A549 treated with RU486 at 1 μM for 4 hours (cell line): Measurements from ENCODE around the gene TRIP12. TPM values are rescaled to one million over a fixed set of nuclear protein-coding genes. Genes with fewer than 3 reads are reported as not detected.

Experiments
- total RNA-seq: library from RNA; stranded (reverse); fragments of 200-300 nt; extraction: Qiagen RNA extraction; gene quantifications from 5 replicates; pipeline ENCODE4 v1.2.3, GENCODE V29; 2022; ENCODE audit warnings: low read depth

Gene TRIP12
- total RNA-seq, result 87.1 to 126 TPM (median 89.4 TPM) in 5 replicates

DNA sequence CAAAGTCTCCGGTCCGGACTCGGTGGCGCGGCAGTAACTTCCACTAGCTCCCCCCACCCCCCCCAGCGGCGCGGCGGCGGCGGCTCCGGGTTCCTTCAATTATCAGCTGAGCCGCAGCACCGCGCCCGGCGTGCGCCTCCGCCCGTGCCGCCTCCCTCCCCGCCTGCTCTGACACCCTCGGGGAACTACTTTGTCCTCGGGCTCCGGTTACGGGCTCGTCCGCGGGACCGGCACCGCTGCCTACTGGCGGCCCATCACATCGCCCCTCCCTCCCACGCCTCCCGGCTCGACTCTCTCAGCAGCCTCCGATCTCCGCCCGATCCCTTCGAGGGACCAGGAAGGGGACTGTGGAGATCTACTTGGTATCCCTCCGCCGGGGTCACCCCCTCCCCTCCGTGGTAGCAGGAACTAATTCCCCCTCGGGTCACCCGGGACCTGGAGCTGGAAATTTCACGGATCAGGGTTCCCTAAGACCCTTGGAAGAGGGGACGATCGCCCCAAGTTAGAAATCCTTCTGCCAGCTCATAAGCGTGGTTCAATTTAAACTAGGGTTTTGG, at the start of gene TRIP12:
TRIP12 (minus strand) TSS at position 118 of the 557 bp plus-strand sequence. CDS start 41,930 bp downstream, outside the sequence.

GRCh38 chr2:229922449-229923386, 909 bp upstream of the TRIP12 start, which contains the start of gene FBXO36:
Gene FBXO36, plus strand, starts transcription at chr2:229922503. Its CDS starts 11 bp downstream, at chr2:229922514.

DNA sequence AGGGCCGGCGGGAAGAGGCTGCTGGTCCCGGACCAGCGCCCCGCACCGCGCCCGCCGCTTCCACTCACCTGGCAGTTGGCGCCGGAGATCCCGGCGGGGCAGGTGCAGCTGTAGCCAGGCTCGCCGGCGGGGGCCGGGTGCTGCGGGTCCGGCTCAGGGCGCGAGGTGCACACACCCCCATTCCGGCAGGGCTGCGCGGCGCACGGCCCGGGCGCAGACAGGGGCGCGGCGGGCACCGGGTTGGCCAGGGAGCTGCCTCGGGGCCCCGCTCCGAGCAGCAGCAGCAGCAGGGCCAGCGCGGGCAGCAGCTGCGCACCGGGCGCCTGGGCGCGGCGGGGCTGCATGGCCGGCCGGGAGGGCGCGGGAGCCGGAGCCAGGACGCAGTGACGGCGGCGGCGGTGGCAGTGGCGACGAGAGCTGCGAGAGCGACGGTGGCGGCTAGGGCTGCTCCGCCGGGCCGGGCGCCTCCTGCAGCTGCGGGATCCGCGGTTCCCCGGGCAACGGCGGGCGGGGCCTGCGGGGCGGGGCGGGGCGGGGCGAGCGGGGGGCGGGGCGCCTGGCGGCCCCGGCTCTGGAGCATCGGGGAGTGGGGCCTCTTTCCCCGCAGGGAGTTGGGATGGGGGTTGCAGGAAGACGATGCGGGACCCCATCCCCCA, 207.6 kb downstream of the TRIP12 start, which contains the start of gene DNER:
DNER (minus strand) TSS at position 476 of the 656 bp plus-strand sequence; CDS start at position 344, 132 bp downstream.

Other genes with a start within 250 kb of the TRIP12 start
- 3.3 to 7.7 TPM (median 5.6 TPM) in 5 replicates for gene DNER, start 207.5 kb downstream of the TRIP12 start, total RNA-seq
- 0.93 to 1.8 TPM (median 1.2 TPM) in 5 replicates for gene FBXO36, start 494 bp upstream of the TRIP12 start, total RNA-seq
- 0.87 to 1.7 TPM (median 1.1 TPM) in 5 replicates for gene SLC16A14, start 146.9 kb upstream of the TRIP12 start, total RNA-seq